ENCODE data around the gene ADAMTSL2.

Gene ADAMTSL2

DNA sequence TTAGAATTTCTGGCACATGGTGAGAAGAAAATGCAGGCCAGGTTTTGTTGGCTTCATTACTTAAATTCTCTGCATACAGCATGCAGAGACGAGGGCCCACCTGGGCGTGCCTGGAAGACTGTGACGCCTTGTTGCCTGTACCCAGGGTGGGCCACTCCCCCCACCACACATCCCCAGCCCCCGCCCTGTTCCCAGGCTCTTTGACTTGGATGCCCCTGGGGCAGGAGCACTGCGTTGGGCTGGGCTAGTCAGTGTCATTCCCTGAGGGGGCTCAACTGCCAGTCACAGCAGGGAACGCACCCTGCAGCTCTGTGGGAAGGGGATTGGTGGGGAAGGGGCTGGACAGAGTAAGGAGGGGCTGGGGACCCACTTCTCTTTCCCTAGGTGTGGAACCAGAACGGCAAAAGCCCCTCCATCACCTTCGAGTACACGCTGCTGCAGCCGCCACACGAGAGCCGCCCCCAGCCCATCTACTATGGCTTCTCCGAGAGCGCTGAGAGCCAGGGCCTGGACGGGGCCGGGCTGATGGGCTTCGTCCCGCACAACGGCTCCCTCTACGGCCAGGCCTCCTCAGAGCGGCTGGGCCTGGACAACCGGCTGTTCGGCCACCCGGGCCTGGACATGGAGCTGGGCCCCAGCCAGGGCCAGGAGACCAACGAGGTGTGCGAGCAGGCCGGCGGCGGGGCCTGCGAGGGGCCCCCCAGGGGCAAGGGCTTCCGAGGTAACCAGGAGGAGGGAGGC, 19.6 kb downstream of the ADAMTSL2 start:
- no peak for FAIRE-seq
- no peak for DNase-seq (ENCODE audit: insufficient read length, low spot score)
- TF ChIP-seq CTCF (IDR thresholded peaks at IDR 0.05; ENCODE audit: insufficient read depth, missing control alignments): no peak

GRCh38 chr9:133554729-133555128, 20.2 kb downstream of the ADAMTSL2 start:
- no peak for TF ChIP-seq CTCF (IDR thresholded peaks at IDR 0.05; ENCODE audit: insufficient read depth, missing control alignments)
- FAIRE-seq (no peak), DNase-seq (ENCODE audit: insufficient read length, low spot score) (no peak)

DNA sequence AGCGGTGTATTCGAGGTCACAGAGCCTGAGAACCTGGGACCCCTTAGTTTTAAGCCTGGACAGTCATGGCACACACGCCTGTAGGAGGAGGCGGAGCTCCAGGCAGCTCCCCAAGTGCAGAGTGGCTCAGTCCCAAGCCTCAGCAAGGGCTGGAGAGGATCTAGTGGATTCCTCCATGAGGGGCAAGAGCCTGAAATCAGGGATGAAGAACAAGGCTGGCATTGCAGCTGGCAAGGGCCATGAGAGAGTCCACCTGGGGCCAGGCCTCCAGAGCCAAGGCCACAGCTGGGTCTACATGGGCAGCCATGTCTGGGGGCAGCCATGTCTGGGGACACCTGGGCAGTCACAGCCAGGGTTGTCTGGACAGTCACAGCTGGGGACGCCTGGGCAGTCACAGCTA, 21.9 kb downstream of the ADAMTSL2 start:
- no peak for FAIRE-seq

DNA sequence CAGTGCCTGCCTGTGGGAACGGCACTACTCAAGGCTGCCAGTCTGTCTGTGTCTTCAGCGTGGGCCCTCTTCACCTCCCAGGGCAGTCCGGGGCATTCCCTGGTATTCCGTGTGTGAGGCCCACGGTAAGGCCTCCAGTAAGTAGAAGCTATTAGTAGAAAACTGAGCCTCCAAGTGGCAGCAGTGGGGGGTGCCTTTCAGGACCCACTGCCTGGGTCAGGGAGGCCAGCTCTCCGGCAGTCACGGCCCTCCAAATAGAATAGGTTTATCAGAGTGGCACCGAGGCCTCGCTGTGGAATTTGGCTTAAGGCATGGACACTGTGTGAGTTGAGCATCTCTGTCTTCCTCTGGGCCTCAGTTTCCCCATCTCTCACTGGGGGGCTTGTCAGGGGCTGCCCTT, 23.1 kb downstream of the ADAMTSL2 start:
- no peak for FAIRE-seq
- no peak for TF ChIP-seq CTCF (IDR thresholded peaks at IDR 0.05; ENCODE audit: insufficient read depth, missing control alignments)
- no peak for DNase-seq (ENCODE audit: insufficient read length, low spot score)

More for the DNA sequence above, 21.9 kb downstream of the ADAMTSL2 start:
- no peak for DNase-seq (ENCODE audit: insufficient read length, low spot score)
- TF ChIP-seq CTCF (IDR thresholded peaks at IDR 0.05; ENCODE audit: insufficient read depth, missing control alignments): no peak

GRCh38 chr9:133558191-133559126, 24.0 kb downstream of the ADAMTSL2 start:
- FAIRE-seq (no peak), DNase-seq (ENCODE audit: insufficient read length, low spot score) (no peak)
- no peak for TF ChIP-seq CTCF (IDR thresholded peaks at IDR 0.05; ENCODE audit: insufficient read depth, missing control alignments)

GRCh38 chr9:133560311-133560710, 25.8 kb downstream of the ADAMTSL2 start:
- DNase-seq (ENCODE audit: insufficient read length, low spot score) (no peak), FAIRE-seq (no peak)
- no peak for TF ChIP-seq CTCF (IDR thresholded peaks at IDR 0.05; ENCODE audit: insufficient read depth, missing control alignments)
